ENCODE data around the gene ZMYND19.

GRCh38 chr9:137575716-137576411 lies 14.4 kb downstream of the ZMYND19 start:
- no peak for TF ChIP-seq CTCF (IDR thresholded peaks at IDR 0.05; ENCODE audit: insufficient read depth, low read length, poor library complexity, severe bottlenecking)
- TF ChIP-seq EZH2phosphoT487 (conservative IDR thresholded peaks at IDR 0.05; ENCODE audit: low read length) = no peak
